NCI-H2227 treated with DMSO at 0.1 percent for 48 hours (cell line): ENCODE data around the gene SESN3.
A peak's percentile ranks its signal among the peaks of the same experiment; 100 is the strongest.
"Not testable (repeated sequence)": the region's sequence is repeated elsewhere in the genome, so short reads cannot be mapped to it uniquely, and the experiment has no call there.

ENCODE experiments used
- DNase-seq: peaks from one replicate; lab custom pipeline; 2025; lab: John Stamatoyannopoulos, UW

Gene SESN3

GRCh38 chr11:95231127-95231880 is at the start of gene SESN3:
Gene SESN3 (minus strand): TSS chr11:95231202. CDS start chr11:95230860, 342 bp downstream.
- peak; percentile 97 for DNase-seq

GRCh38 chr11:95279921-95280868 is 49.2 kb upstream of the SESN3 start:
- DNase-seq, result no peak

GRCh38 chr11:95277868-95278267 is 46.9 kb upstream of the SESN3 start:
- DNase-seq, result no peak

- DNase-seq, result no peak
These were observed 45.1 kb upstream of the SESN3 start for GRCh38 chr11:95276139-95276538.

- DNase-seq, result not testable (repeated sequence)
These were observed 42.6 kb upstream of the SESN3 start for GRCh38 chr11:95273618-95274017.

- no peak for DNase-seq
These were observed 38.2 kb upstream of the SESN3 start for GRCh38 chr11:95269036-95269819.

- no peak for DNase-seq
These were observed 37.4 kb upstream of the SESN3 start for GRCh38 chr11:95268391-95268790.

- DNase-seq, result no peak
These were observed 36.7 kb upstream of the SESN3 start for GRCh38 chr11:95267601-95268213.

- DNase-seq, result no peak
These were observed 35.9 kb upstream of the SESN3 start for GRCh38 chr11:95266751-95267374.

- no peak for DNase-seq
These were observed 33.9 kb upstream of the SESN3 start for GRCh38 chr11:95264881-95265280.

- no peak for DNase-seq
These were observed 32.2 kb upstream of the SESN3 start for GRCh38 chr11:95262994-95263765.

GRCh38 chr11:95257456-95257971 is 26.5 kb upstream of the SESN3 start:
- DNase-seq, result no peak

GRCh38 chr11:95256321-95256779 is 25.3 kb upstream of the SESN3 start:
- DNase-seq, result no peak

GRCh38 chr11:95255251-95256145 is 24.5 kb upstream of the SESN3 start:
- no peak for DNase-seq

- DNase-seq, result no peak
These were observed 23.7 kb upstream of the SESN3 start for GRCh38 chr11:95254716-95255115.

GRCh38 chr11:95254131-95254704 is 23.2 kb upstream of the SESN3 start:
- DNase-seq, result peak; percentile 78

GRCh38 chr11:95253141-95253540 is 22.1 kb upstream of the SESN3 start:
- no peak for DNase-seq

GRCh38 chr11:95252586-95252985 is 21.6 kb upstream of the SESN3 start:
- DNase-seq, result no peak

- not testable (repeated sequence) for DNase-seq
These were observed 20.9 kb upstream of the SESN3 start for GRCh38 chr11:95251896-95252295.
